DND-41 (cell line): ENCODE results near the gene NFKBIE.
A peak's percentile ranks its signal among the peaks of the same experiment; 100 is the strongest.

ENCODE experiments used
- EZH2 ChIP-seq: IDR thresholded peaks from 3 replicates; pipeline ENCODE4 v1.6.1; 2012; ENCODE audit warnings: borderline replicate concordance, low read depth, mild to moderate bottlenecking, moderate library complexity, low read length, inconsistent platforms; ENCODE audit not compliant: severe bottlenecking
- TF ChIP-seq, protein P1 (sequence below): IDR thresholded peaks from 2 replicates; pipeline ENCODE4 v1.5.1; 2012; ENCODE audit warnings: borderline replicate concordance, low read length, moderate library complexity, mild to moderate bottlenecking; ENCODE audit not compliant: poor library complexity, severe bottlenecking; ENCODE audit errors: extremely low read depth

- TF ChIP-seq, protein P1, sequence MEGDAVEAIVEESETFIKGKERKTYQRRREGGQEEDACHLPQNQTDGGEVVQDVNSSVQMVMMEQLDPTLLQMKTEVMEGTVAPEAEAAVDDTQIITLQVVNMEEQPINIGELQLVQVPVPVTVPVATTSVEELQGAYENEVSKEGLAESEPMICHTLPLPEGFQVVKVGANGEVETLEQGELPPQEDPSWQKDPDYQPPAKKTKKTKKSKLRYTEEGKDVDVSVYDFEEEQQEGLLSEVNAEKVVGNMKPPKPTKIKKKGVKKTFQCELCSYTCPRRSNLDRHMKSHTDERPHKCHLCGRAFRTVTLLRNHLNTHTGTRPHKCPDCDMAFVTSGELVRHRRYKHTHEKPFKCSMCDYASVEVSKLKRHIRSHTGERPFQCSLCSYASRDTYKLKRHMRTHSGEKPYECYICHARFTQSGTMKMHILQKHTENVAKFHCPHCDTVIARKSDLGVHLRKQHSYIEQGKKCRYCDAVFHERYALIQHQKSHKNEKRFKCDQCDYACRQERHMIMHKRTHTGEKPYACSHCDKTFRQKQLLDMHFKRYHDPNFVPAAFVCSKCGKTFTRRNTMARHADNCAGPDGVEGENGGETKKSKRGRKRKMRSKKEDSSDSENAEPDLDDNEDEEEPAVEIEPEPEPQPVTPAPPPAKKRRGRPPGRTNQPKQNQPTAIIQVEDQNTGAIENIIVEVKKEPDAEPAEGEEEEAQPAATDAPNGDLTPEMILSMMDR: no peak
- peak; percentile 32 for TF ChIP-seq EZH2
These were observed 46.1 kb downstream of the NFKBIE start for GRCh38 chr6:44219053-44219814.
